C4-2B (cell line): ENCODE results near the gene SCN5A.

Source experiments
- H3K27ac ChIP-seq: fragments of 450-650 bp; 2 replicates; pipeline ENCODE4 v1.5.1; 2017
- ZFX ChIP-seq: fragments of 450-650 bp; IDR thresholded peaks from 2 replicates; pipeline ENCODE4 v1.6.1; 2017
- TF ChIP-seq, protein P1 (sequence below): fragments of 450-650 bp; conservative IDR thresholded peaks from 2 replicates; pipeline ENCODE4 v1.5.1; 2017; ENCODE audit warnings: mild to moderate bottlenecking

SCN5A gene

DNA sequence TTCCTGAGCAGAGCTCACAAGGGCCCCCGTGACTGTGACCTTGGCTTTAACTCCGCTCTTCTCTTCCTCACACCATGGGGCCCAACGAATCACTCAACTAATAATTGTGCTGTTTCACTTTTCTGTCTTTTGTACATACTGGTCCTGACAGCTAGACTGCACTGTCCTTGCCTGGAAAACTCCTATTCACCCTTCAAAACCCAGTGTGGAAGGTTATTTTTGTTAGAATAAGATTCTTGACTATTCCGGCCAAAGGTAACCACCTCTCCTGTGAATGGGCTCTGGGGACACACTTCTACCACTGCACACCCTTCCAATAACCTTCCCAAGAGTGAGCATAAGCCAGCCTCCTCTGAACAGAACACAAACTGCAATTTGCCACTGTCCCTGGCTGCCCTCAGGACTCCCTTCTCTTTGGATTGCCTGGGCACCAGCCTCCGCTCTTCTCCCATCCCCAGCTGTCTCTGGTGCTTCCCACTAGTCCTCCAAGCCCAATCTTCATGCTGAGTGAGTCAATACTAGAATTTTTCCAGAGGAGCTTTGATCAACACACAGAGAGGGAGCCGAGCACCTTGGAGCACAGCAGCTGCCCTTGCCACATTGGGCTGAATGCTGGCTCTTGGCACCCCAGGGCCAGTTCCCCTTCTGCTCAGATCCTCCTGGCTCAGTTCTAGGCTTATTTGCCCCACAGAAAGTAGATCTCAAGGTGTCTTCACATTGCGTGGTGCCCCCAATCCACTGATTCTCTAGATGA lies 2.1 kb downstream of the SCN5A start:
- no peak for TF ChIP-seq ZFX
- TF ChIP-seq, protein P1, sequence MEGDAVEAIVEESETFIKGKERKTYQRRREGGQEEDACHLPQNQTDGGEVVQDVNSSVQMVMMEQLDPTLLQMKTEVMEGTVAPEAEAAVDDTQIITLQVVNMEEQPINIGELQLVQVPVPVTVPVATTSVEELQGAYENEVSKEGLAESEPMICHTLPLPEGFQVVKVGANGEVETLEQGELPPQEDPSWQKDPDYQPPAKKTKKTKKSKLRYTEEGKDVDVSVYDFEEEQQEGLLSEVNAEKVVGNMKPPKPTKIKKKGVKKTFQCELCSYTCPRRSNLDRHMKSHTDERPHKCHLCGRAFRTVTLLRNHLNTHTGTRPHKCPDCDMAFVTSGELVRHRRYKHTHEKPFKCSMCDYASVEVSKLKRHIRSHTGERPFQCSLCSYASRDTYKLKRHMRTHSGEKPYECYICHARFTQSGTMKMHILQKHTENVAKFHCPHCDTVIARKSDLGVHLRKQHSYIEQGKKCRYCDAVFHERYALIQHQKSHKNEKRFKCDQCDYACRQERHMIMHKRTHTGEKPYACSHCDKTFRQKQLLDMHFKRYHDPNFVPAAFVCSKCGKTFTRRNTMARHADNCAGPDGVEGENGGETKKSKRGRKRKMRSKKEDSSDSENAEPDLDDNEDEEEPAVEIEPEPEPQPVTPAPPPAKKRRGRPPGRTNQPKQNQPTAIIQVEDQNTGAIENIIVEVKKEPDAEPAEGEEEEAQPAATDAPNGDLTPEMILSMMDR: no peak
- H3K27ac ChIP-seq: no peak overlapping the region

DNA sequence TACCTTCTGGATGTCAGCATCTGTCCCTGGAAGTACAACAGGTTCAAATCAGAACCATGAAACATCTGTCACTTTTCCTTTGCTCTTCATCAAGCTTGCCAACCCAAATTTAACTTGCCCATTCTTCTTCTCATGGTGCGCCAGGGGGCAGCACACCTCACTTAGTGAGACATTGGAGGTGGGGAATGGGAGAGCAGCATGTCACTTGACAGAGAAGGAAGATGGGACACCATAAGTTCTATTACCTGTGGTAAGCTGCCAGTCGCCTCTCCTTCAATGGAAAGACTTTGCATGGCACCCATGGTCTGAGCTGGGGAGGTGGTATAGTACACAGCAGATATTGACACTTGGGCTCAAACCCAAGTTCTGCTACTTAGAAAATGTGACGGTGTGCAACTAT lies 2.9 kb downstream of the SCN5A start:
- TF ChIP-seq, protein P1: peak; percentile 66
- no peak for TF ChIP-seq ZFX
- no peak overlapping the region for H3K27ac ChIP-seq

DNA sequence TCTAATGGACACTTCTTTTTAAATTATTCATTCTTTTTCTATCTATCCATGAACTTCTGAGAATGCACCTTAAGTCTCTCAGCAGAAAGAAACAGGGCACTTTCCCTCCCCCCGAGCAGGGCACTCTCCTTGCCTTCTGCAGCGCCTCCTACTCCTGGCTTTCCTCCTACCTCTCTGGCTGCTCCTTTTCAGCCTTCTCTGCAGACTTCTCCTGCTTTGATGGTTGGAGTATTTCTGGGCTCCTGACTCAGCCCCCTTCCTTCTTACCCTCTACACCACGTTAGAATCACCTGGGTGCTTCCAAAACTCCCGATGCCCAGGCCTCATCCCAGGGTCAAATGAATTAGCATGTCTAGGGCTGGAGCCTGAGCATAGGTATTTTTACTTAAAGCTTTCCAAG lies 3.4 kb downstream of the SCN5A start:
- H3K27ac ChIP-seq: no peak overlapping the region
- TF ChIP-seq, protein P1: no peak
- TF ChIP-seq ZFX: no peak

DNA sequence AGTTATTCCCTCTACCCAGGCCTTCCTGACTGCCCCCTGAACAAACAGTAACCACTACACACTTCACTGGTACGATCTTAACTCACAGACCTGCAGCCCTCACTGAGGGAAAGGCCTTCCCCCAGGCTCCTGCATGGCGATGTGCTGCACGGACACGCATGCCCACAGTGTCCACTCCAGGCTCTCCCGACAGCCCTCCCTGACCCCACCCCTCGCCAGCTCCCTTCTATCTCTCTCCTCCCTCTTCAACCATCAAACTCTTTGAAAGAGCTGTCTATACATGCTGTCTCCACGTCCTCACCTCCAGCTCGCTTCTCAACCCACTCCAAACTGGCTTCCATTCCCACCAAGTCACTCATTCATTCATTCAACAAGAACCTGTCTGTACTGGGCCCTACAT lies 3.9 kb downstream of the SCN5A start:
- TF ChIP-seq, protein P1: no peak
- no peak for TF ChIP-seq ZFX
- no peak overlapping the region for H3K27ac ChIP-seq

- TF ChIP-seq ZFX: no peak
- TF ChIP-seq, protein P1: no peak
Measured at GRCh38 chr3:38645076-38645475, 4.4 kb downstream of the SCN5A start.

DNA sequence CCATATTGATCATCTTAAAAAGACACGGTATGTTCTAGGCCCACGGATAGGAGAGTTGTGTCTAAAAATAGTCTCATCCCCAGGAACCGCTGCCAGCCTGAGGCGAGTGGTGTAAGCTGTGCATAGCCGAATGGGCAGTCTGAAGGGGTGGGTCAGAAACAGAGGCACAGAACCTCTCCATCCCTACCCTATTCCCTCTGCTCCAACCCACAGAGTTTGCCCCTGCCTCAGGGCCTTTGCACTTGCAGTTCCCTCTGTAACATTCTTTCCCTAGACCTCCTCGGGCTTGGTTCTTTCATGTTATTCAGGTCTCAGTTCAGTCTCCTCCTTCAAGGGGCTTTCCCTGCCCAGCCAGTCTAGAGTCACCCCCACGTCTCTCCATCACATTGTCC lies 4.8 kb downstream of the SCN5A start:
- TF ChIP-seq, protein P1: no peak
- no peak for TF ChIP-seq ZFX
- H3K27ac ChIP-seq: no peak overlapping the region

More at GRCh38 chr3:38645076-38645475, 4.4 kb downstream of the SCN5A start:
- H3K27ac ChIP-seq: no peak overlapping the region

GRCh38 chr3:38644016-38644661 lies 5.3 kb downstream of the SCN5A start:
- H3K27ac ChIP-seq: no peak overlapping the region
- TF ChIP-seq, protein P1: no peak
- no peak for TF ChIP-seq ZFX
